H1 (cell line): Measurements from ENCODE around the gene SMTN.

ENCODE experiments used
- ATF3 ChIP-seq: IDR thresholded peaks from 2 replicates; pipeline ENCODE4 v1.6.1; 2011; ENCODE audit warnings: low read depth, mild to moderate bottlenecking, low read length; ENCODE audit not compliant: insufficient read depth
- CTCF ChIP-seq, 3 experiments: IDR thresholded peaks; 1 replicate in 2 of 3; 2 replicates in 1 of 3; pipeline versions ENCODE4 v1.5.1 to v1.6.1; 2011; ENCODE audit warnings: low read length in 3 of 3, mild to moderate bottlenecking in 3 of 3, inconsistent platforms in 2 of 3, low read depth in 1 of 3, moderate library complexity in 1 of 3; ENCODE audit not compliant: insufficient read depth in 1 of 3; ENCODE audit errors: control extremely low read depth in 1 of 3
- EZH2 ChIP-seq: fragments of 200-600 bp; sonication (generic); IDR thresholded peaks from 2 replicates; pipeline ENCODE4 v1.7.1; 2012; ENCODE audit warnings: low read depth, mild to moderate bottlenecking, moderate library complexity, low read length, inconsistent platforms; ENCODE audit not compliant: severe bottlenecking
- JUND ChIP-seq: IDR thresholded peaks from 2 replicates; pipeline ENCODE4 v1.6.1; 2011; ENCODE audit warnings: mild to moderate bottlenecking, improper control_type of control experiment, low read length
- MAX ChIP-seq: IDR thresholded peaks from 2 replicates; pipeline ENCODE4 v1.6.1; 2012; ENCODE audit warnings: inconsistent platforms
- SP1 ChIP-seq: IDR thresholded peaks from 2 replicates; pipeline ENCODE4 v1.6.1; 2011; ENCODE audit warnings: low read depth, low read length
- TBP ChIP-seq: IDR thresholded peaks from 2 replicates; pipeline ENCODE4 v1.6.1; 2011; ENCODE audit warnings: low read depth, low read length, improper control_type of control experiment
- ZNF274 ChIP-seq: IDR thresholded peaks from 2 replicates; pipeline ENCODE4 v1.7.0; 2012; ENCODE audit warnings: low read length, borderline replicate concordance; ENCODE audit errors: extremely low read depth

GRCh38 chr22:31094021-31094551, 13.0 kb downstream of the SMTN start:
- TF ChIP-seq ZNF274 (no peak), CTCF (IDR thresholded peaks at IDR 0.05; ENCODE audit: control extremely low read depth in 1 of 3, insufficient read depth in 1 of 3, low read depth in 1 of 3, low read length in 3 of 3) (no peak), TBP (no peak), SP1 (no peak), MAX (no peak), JUND (no peak), ATF3 (no peak), EZH2 (no peak)
